Measurements from ENCODE around the gene TIMP2. TPM values are rescaled to one million over a fixed set of nuclear protein-coding genes. Genes with fewer than 3 reads are reported as not detected.

TIMP2 gene
- polyA plus RNA-seq, 4 donors, result 12.7 to 84.6 (median 44.0) TPM

GRCh38 chr17:78921437-78921971, 3.7 kb downstream of the TIMP2 start:
- Histone ChIP-seq H3K9me3 (ENCODE audit: control insufficient read depth in 2 of 2, insufficient read depth in 1 of 2, low read depth in 1 of 2, low read length in 1 of 2) (no peaks in the 10 kb centered on the region), H3K4me3 (ENCODE audit: low read depth in 1 of 3, low read length in 3 of 3) (no peak overlapping the region), H3K27me3 (ENCODE audit: control insufficient read depth in 3 of 3, insufficient read depth in 3 of 3, low read length in 3 of 3) (peaks cover 0 to 4% (median 0%) of the 10 kb centered on the region in 3 donors), H3K4me1 (ENCODE audit: control insufficient read depth in 3 of 3, insufficient read depth in 2 of 3, low read depth in 1 of 3, low read length in 2 of 3) (peaks cover 2 to 29% (median 8%) of the 10 kb centered on the region in 3 donors), H3K36me3 (ENCODE audit: control insufficient read depth in 3 of 3, insufficient read depth in 2 of 3, low read depth in 1 of 3, low read length in 3 of 3) (peaks cover 0 to 28% (median 0%) of the 10 kb centered on the region in 3 donors), H3K27ac (ENCODE audit: low read depth in 1 of 3, low read length in 2 of 3) (peak overlapping the region in 1 of 3 donors; percentile 57)
- 68 to 87% (median 82%) methylated on average over 8 of the region's 8 CpGs for WGBS, 3 donors
- DNase-seq, result no peak
- no peak for FAIRE-seq

GRCh38 chr17:78920528-78920927, 4.7 kb downstream of the TIMP2 start:
- no peak for FAIRE-seq
- peak overlapping the region in 1 of 3 donors; percentile 21 for H3K27ac ChIP-seq (ENCODE audit: low read depth in 1 of 3, low read length in 2 of 3)

GRCh38 chr17:78919861-78920450, 5.2 kb downstream of the TIMP2 start:
- Histone ChIP-seq H3K4me3 (ENCODE audit: low read depth in 1 of 3, low read length in 3 of 3) (no peak overlapping the region), H3K27me3 (ENCODE audit: control insufficient read depth in 3 of 3, insufficient read depth in 3 of 3, low read length in 3 of 3) (no peaks in the 10 kb centered on the region), H3K36me3 (ENCODE audit: control insufficient read depth in 3 of 3, insufficient read depth in 2 of 3, low read depth in 1 of 3, low read length in 3 of 3) (peaks cover 0 to 38% (median 0%) of the 10 kb centered on the region in 3 donors), H3K4me1 (ENCODE audit: control insufficient read depth in 3 of 3, insufficient read depth in 2 of 3, low read depth in 1 of 3, low read length in 2 of 3) (peaks cover 2 to 34% (median 14%) of the 10 kb centered on the region in 3 donors), H3K27ac (ENCODE audit: low read depth in 1 of 3, low read length in 2 of 3) (peak overlapping the region in 1 of 3 donors; percentile 21), H3K9me3 (ENCODE audit: control insufficient read depth in 2 of 2, insufficient read depth in 1 of 2, low read depth in 1 of 2, low read length in 1 of 2) (no peaks in the 10 kb centered on the region)
- DNase-seq, result no peak
- WGBS, 3 donors, result 75 to 81% (median 76%) methylated on average over 20 of the region's 20 CpGs
- FAIRE-seq, result no peak

More at GRCh38 chr17:78920528-78920927, 4.7 kb downstream of the TIMP2 start:
- DNase-seq, result peak in 1 of 2 donors; percentile 66
- H3K4me3 ChIP-seq (ENCODE audit: low read depth in 1 of 3, low read length in 3 of 3), result no peak overlapping the region
- H3K4me1 ChIP-seq (ENCODE audit: control insufficient read depth in 3 of 3, insufficient read depth in 2 of 3, low read depth in 1 of 3, low read length in 2 of 3), result peaks cover 2 to 34% (median 14%) of the 10 kb centered on the region in 3 donors
- no peaks in the 10 kb centered on the region for H3K9me3 ChIP-seq (ENCODE audit: control insufficient read depth in 2 of 2, insufficient read depth in 1 of 2, low read depth in 1 of 2, low read length in 1 of 2)
- peaks cover 0 to under 1% (median 0%) of the 10 kb centered on the region in 3 donors for H3K27me3 ChIP-seq (ENCODE audit: control insufficient read depth in 3 of 3, insufficient read depth in 3 of 3, low read length in 3 of 3)
- 55 to 71% (median 64%) methylated on average over 8 of the region's 8 CpGs for WGBS, 3 donors
- H3K36me3 ChIP-seq (ENCODE audit: control insufficient read depth in 3 of 3, insufficient read depth in 2 of 3, low read depth in 1 of 3, low read length in 3 of 3), result peaks cover 0 to 37% (median 0%) of the 10 kb centered on the region in 3 donors

GRCh38 chr17:78918979-78919378, 6.2 kb downstream of the TIMP2 start:
- FAIRE-seq (no peak), DNase-seq (no peak)
- Histone ChIP-seq H3K27ac (ENCODE audit: low read depth in 1 of 3, low read length in 2 of 3) (no peak overlapping the region), H3K27me3 (ENCODE audit: control insufficient read depth in 3 of 3, insufficient read depth in 3 of 3, low read length in 3 of 3) (no peaks in the 10 kb centered on the region), H3K36me3 (ENCODE audit: control insufficient read depth in 3 of 3, insufficient read depth in 2 of 3, low read depth in 1 of 3, low read length in 3 of 3) (peaks cover 0 to 40% (median 0%) of the 10 kb centered on the region in 3 donors), H3K4me1 (ENCODE audit: control insufficient read depth in 3 of 3, insufficient read depth in 2 of 3, low read depth in 1 of 3, low read length in 2 of 3) (peaks cover 0 to 33% (median 12%) of the 10 kb centered on the region in 3 donors), H3K9me3 (ENCODE audit: control insufficient read depth in 2 of 2, insufficient read depth in 1 of 2, low read depth in 1 of 2, low read length in 1 of 2) (no peaks in the 10 kb centered on the region), H3K4me3 (ENCODE audit: low read depth in 1 of 3, low read length in 3 of 3) (no peak overlapping the region)
- WGBS, 3 donors, result 79 to 82% (median 81%) methylated on average over 14 of the region's 14 CpGs

GRCh38 chr17:78917451-78918275, 7.5 kb downstream of the TIMP2 start:
- Histone ChIP-seq H3K9me3 (ENCODE audit: control insufficient read depth in 2 of 2, insufficient read depth in 1 of 2, low read depth in 1 of 2, low read length in 1 of 2) (no peaks in the 10 kb centered on the region), H3K27me3 (ENCODE audit: control insufficient read depth in 3 of 3, insufficient read depth in 3 of 3, low read length in 3 of 3) (no peaks in the 10 kb centered on the region), H3K36me3 (ENCODE audit: control insufficient read depth in 3 of 3, insufficient read depth in 2 of 3, low read depth in 1 of 3, low read length in 3 of 3) (peaks cover 0 to 38% (median 0%) of the 10 kb centered on the region in 3 donors), H3K4me3 (ENCODE audit: low read depth in 1 of 3, low read length in 3 of 3) (no peak overlapping the region), H3K4me1 (ENCODE audit: control insufficient read depth in 3 of 3, insufficient read depth in 2 of 3, low read depth in 1 of 3, low read length in 2 of 3) (peaks cover 0 to 26% (median 12%) of the 10 kb centered on the region in 3 donors), H3K27ac (ENCODE audit: low read depth in 1 of 3, low read length in 2 of 3) (peak overlapping the region in 1 of 3 donors; percentile 40)
- DNase-seq (no peak), FAIRE-seq (no peak)
- 71 to 82% (median 78%) methylated on average over 21 of the region's 21 CpGs for WGBS, 3 donors

- DNase-seq (peak in 1 of 2 donors; percentile 73), FAIRE-seq (no peak)
- peaks cover 0 to 38% (median 0%) of the 10 kb centered on the region in 3 donors for H3K36me3 ChIP-seq (ENCODE audit: control insufficient read depth in 3 of 3, insufficient read depth in 2 of 3, low read depth in 1 of 3, low read length in 3 of 3)
- H3K4me3 ChIP-seq (ENCODE audit: low read depth in 1 of 3, low read length in 3 of 3), result no peak overlapping the region
- peaks cover 0 to 24% (median 12%) of the 10 kb centered on the region in 3 donors for H3K4me1 ChIP-seq (ENCODE audit: control insufficient read depth in 3 of 3, insufficient read depth in 2 of 3, low read depth in 1 of 3, low read length in 2 of 3)
- no peaks in the 10 kb centered on the region for H3K9me3 ChIP-seq (ENCODE audit: control insufficient read depth in 2 of 2, insufficient read depth in 1 of 2, low read depth in 1 of 2, low read length in 1 of 2)
- WGBS, 3 donors, result 51 to 74% (median 72%) methylated on average over 16 to 17 of the region's 17 CpGs
- H3K27ac ChIP-seq (ENCODE audit: low read depth in 1 of 3, low read length in 2 of 3), result peak overlapping the region; percentile 17 to 86 (median 28)
- no peaks in the 10 kb centered on the region for H3K27me3 ChIP-seq (ENCODE audit: control insufficient read depth in 3 of 3, insufficient read depth in 3 of 3, low read length in 3 of 3)
Measured at GRCh38 chr17:78915872-78916632, 9.1 kb downstream of the TIMP2 start.

GRCh38 chr17:78913115-78913514, 12.1 kb downstream of the TIMP2 start:
- Histone ChIP-seq H3K4me1 (ENCODE audit: control insufficient read depth in 3 of 3, insufficient read depth in 2 of 3, low read depth in 1 of 3, low read length in 2 of 3) (peaks cover 0 to 10% (median 9%) of the 10 kb centered on the region in 3 donors), H3K9me3 (ENCODE audit: control insufficient read depth in 2 of 2, insufficient read depth in 1 of 2, low read depth in 1 of 2, low read length in 1 of 2) (no peaks in the 10 kb centered on the region), H3K4me3 (ENCODE audit: low read depth in 1 of 3, low read length in 3 of 3) (no peak overlapping the region), H3K36me3 (ENCODE audit: control insufficient read depth in 3 of 3, insufficient read depth in 2 of 3, low read depth in 1 of 3, low read length in 3 of 3) (peaks cover 0 to 37% (median 0%) of the 10 kb centered on the region in 3 donors), H3K27me3 (ENCODE audit: control insufficient read depth in 3 of 3, insufficient read depth in 3 of 3, low read length in 3 of 3) (no peaks in the 10 kb centered on the region), H3K27ac (ENCODE audit: low read depth in 1 of 3, low read length in 2 of 3) (no peak overlapping the region)
- no peak for FAIRE-seq
- DNase-seq, result no peak
- WGBS, 3 donors, result 92 to 94% (median 93%) methylated on average over 15 of the region's 15 CpGs

- Histone ChIP-seq H3K4me1 (ENCODE audit: control insufficient read depth in 3 of 3, insufficient read depth in 2 of 3, low read depth in 1 of 3, low read length in 2 of 3) (peaks cover 0 to 10% (median 9%) of the 10 kb centered on the region in 3 donors), H3K9me3 (ENCODE audit: control insufficient read depth in 2 of 2, insufficient read depth in 1 of 2, low read depth in 1 of 2, low read length in 1 of 2) (no peaks in the 10 kb centered on the region), H3K36me3 (ENCODE audit: control insufficient read depth in 3 of 3, insufficient read depth in 2 of 3, low read depth in 1 of 3, low read length in 3 of 3) (peaks cover 0 to 31% (median 0%) of the 10 kb centered on the region in 3 donors), H3K27ac (ENCODE audit: low read depth in 1 of 3, low read length in 2 of 3) (no peak overlapping the region), H3K4me3 (ENCODE audit: low read depth in 1 of 3, low read length in 3 of 3) (no peak overlapping the region), H3K27me3 (ENCODE audit: control insufficient read depth in 3 of 3, insufficient read depth in 3 of 3, low read length in 3 of 3) (no peaks in the 10 kb centered on the region)
- no peak for DNase-seq
- FAIRE-seq, result no peak
- whole genome bisulfite sequencing, 3 donors, result 85 to 93% (median 92%) methylated on average over 8 of the region's 8 CpGs
Measured at GRCh38 chr17:78912082-78912481, 13.1 kb downstream of the TIMP2 start.
